Stimulated activated CD4-positive, alpha-beta T cell treated with anti-CD3 and anti-CD28 coated beads, Interleukin-4, amount 100 ng/mL, for 4 hours (primary cell): ENCODE data around the gene MYG1.
"Not testable (repeated sequence)": the region's sequence is repeated elsewhere in the genome, so short reads cannot be mapped to it uniquely, and the experiment has no call there.

ENCODE experiments used
- DNase-seq, 2 experiments: peaks; one replicate each; pipeline ENCODE4 v3.0.0-alpha.2; 2020

The MYG1 gene

DNA sequence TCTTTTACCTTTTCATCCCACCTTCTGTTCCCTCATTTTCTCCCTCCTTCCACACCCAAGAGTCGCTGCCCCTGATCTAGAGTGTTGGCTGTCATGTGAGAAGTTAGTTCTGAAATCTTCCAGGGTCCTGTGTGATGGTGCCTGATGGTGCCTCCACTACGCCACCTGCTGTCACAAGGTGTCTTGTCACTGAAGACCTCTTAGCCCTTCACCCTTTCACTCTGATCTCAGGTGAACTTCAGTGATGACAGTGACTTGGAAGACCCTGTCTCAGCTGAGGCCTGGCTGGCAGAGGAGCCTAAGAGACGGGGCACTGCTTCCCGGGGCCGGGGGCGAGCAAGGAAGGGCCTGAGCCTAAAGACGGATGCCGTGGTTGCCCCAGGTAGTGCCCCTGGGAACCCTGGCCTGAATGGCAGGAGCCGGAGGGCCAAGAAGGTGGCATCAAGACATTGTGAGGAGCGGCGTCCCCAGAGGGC, 11.7 kb upstream of the MYG1 start:
- DNase-seq = peak; percentile 68 to 71

DNA sequence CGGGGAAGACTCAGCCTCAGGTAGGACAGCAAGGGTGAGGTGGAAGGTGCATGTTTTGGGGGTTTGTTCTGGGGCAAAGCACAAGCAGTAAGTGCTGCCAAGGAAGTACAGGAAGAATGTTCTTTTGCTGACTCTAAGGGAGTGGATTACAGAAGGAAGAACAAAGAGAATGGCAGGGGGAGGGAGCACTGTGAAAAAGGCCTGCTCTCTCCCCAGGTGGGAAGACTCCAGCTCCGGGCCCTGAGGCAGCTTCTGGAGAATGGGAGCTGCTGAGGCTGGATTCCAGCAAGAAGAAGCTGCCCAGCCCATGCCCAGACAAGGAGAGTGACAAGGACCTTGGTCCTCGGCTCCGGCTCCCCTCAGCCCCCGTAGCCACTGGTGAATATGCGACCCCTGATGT, 11.2 kb upstream of the MYG1 start:
- no peak for DNase-seq

DNA sequence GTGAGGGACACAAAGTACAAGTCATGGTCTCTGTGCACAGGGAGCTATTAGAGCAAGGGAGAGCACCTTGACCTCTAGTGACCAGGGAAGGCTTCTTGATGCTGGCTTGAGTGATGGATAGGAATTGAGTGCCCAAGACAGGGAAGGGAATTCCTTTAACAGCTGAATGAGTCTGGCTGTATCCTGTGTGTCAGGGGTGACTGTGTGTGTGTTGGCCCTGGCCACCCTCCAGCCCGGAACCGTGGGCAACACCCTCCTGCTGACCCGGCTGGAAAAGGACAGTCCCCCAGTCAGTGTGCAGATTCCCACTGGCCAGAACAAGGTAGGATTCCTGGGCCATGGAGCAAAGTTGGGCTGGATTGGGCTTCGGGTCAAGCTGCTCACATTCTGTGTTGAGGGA, 9.6 kb upstream of the MYG1 start:
- no peak for DNase-seq

DNA sequence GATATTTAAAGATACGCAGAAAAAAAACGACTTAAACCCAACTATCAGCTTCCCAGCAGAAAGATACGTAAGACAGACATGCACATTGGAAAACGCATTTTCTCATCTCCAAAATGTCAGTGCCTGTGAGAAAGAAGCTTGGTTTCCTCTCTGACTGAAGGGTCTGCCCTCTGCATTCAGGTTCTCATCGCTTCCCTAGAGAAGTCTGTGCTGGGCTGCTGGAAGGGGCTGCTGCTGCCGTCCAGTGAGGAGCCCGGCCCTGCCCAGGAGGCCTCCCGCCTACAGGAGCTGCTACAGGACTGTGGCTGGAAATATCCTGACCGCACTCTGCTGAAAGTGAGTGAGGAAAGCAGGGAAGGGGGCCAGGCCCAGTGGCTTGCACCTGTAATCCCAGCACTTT, 8.8 kb upstream of the MYG1 start:
- no peak for DNase-seq

DNA sequence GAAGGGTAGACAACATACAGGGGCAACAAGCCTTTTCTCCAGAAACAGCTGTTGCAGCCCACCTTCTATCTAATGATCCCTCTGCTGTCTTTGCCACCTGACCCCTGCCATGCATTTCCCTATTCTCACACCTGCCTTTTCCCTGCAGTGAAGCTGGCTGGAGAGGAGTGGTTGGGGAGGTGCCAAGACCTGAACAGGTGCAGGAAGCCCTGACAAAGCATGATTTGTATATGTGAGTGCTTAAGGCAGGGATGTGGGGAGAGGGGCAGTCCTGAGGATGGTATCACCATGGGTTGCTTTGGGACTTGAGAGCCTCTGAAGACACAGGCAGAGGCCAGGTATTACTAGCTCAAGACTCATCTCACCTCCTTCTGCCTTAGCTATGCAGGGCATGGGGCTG, 7.1 kb upstream of the MYG1 start:
- DNase-seq = no peak

DNA sequence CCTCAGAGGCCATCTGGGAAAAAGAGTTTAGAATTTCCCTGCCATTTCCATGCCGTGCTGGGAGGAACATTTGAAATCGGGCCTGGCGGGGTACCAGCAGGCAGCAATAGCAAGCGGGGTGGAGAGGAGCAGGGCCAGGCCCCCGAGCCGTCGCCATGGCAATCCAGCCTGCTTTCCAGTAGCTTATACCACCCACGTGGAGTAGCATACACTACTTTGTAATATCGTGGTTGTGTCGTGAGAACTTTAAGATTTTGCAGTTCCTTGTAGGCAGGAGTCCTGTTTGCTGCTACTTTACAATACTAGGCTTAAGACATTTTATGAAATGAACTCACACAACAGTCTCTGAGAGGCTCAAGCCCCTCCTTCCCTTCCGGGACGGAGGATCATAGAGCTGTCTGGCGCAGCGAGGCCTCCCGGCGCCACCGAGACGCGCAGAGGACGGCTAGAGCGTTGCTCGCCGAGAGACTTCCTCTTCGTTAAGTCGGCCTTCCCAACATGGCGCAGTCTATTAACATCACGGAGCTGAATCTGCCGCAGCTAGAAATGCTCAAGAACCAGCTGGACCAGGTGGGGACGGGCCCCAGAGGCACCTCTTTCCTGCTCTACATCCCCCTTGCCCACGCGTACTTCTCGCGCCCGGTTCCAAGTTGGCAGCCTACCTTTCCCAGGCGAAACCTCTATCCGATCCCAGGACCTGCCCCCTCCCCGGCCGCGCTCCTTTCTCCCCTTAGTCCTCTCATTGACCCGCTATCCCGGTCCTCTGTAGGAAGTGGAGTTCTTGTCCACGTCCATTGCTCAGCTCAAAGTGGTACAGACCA, 4.2 kb upstream of the MYG1 start, which contains the start of gene PFDN5:
PFDN5 (plus strand) TSS at position 473 of the 821 bp plus-strand sequence; CDS start at position 499, 26 bp downstream.
- peak; percentile 78 to 87 for DNase-seq

DNA sequence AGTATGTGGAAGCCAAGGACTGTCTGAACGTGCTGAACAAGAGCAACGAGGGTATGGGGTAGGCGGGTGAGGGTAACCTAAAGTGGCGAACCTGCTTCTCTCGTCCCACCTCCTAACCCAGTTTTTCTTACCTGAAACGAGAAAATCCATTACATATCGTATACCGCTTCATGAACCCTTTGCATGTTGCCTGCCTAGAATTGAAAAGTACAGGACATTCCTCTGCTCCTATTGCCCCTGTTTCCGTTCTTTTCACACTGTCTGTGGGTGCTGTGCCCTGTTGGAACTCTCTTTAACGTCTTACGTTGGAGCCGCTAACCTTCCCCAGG, 3.6 kb upstream of the MYG1 start:
- no peak for DNase-seq

DNA sequence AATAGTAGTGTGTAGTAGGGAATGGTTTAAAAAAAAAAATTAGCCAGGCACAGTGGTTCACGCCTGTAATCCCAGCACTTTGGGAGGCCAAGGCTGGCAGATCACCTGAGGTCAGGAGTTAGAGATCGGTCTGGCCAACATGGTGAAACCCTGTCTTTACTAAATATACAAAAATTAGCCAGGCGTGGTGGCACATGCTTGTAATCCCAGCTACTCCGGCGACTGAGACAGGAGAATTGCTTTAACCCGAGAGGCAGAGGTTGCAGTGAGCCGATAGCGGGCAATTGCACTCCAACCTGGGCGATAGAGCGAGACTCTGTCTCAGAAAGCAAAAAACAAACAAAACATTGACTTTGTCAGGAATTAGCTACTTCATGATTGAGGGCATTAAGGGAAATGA, 2.4 kb upstream of the MYG1 start:
- not testable (repeated sequence) for DNase-seq

DNA sequence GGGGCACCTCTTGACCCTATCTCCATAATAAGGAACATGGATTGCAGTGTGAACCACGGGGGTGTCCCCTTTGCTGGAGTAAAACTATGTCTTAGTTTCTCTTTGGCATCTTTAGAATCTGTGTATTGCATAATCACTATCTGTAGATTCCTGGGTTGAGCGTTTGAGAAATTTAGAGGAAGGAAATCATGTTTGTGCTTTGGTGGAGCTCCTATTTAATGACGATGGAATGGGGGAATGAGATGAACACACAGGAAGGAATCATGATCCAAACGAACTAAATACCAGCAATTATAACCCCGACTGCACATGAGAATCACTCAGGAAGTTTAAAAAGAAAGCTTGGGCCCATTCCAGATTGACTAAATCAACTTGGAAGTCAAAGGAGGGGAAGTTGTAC, 1.3 kb upstream of the MYG1 start:
- no peak for DNase-seq

DNA sequence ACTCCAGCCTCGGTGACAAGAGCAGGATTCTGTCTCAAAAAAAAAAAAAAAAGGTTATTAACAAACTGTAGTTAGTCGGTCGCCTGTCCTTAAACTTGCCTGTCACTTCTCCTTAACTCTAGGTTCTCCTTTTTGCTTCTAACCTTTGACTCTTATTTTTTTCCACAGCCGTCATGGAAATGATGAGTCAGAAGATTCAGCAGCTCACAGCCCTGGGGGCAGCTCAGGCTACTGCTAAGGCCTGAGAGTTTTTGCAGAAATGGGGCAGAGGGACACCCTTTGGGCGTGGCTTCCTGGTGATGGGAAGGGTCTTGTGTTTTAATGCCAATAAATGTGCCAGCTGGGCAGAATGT, 418 bp upstream of the MYG1 start:
- DNase-seq = peak in 1 of 2 experiments; percentile 39

DNA sequence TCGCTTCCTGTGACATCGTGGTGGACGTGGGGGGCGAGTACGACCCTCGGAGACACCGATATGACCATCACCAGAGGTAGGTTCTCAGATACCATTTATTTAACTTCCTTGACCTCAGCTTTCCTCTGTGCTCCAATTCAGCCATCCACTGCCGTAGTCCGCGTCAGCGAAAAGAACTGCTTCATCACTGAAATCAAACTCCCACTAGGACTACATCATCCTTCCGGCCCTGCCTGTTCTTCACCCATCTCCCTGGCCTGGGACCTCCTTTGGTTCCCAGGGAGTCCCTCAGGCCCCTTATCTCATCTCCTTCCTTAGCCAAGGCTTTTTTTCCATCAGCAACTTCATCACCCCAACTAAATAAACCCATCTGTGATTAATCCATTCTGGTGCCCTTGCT, 692 bp downstream of the MYG1 start:
- DNase-seq = no peak

DNA sequence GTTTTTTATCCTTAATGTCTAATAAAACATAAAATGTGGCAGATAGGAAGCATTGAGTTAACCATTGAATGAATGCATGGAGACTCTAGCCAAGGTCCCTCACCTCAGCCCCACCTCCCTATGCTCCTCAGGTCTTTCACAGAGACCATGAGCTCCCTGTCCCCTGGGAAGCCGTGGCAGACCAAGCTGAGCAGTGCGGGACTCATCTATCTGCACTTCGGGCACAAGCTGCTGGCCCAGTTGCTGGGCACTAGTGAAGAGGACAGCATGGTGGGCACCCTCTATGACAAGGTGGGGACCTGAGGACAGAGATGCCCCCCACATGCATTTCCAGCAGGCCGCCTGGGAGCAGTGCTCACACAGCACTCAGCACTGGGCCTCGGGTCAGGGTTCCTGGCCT, 3.4 kb downstream of the MYG1 start:
- DNase-seq = no peak

DNA sequence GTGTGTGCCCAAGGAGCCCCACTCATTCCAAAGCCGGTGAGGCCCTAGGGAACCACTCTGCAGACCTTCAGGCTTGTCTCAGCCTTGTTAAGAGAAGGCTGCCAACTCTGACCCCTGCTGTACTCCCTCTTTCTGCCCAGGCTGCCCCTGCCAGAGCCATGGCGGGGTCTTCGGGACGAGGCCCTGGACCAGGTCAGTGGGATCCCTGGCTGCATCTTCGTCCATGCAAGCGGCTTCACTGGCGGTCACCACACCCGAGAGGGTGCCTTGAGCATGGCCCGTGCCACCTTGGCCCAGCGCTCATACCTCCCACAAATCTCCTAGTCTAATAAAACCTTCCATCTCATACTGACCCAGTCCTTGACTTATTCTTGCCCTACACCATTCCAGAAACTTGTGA, 7.3 kb downstream of the MYG1 start:
- DNase-seq = no peak

DNA sequence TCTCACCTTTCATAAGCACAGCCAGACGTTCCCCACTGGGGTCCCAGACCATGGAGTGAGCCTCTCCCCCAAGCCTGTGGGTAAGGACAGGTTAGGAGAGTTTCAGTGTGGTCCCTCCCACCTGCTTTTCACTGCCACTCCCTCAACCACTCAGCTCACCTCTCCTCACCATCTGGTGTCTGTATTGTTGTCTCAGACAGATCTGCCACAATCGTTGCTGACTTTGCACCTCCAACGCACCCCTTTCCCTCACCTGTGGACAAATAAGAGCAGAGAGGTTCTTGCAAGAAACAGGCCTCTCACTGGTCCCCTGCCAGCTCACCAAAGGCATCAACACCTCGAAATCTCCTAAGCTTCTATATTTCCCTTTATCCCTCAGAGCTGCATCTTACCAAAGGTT, 8.8 kb downstream of the MYG1 start:
- DNase-seq = no peak

DNA sequence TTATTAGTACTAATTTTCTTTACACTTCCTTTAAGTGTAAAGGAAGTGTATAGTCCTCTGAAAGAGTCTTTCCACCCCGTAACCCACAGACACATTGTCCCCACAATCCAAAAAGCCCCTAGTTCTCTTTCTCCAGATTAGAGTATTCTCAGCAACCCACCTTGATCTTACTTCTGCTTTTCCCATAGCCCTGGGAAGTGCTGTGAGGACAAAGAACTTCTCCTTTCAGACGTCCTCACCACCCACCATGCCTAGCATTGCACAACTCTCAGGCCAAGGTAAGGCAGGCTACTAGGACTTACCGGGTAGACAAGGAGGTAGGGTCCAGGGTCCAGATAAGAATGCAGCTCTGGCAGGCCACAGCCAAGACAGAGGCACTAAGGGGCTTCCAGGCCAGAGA, 14.5 kb downstream of the MYG1 start:
- no peak for DNase-seq

DNA sequence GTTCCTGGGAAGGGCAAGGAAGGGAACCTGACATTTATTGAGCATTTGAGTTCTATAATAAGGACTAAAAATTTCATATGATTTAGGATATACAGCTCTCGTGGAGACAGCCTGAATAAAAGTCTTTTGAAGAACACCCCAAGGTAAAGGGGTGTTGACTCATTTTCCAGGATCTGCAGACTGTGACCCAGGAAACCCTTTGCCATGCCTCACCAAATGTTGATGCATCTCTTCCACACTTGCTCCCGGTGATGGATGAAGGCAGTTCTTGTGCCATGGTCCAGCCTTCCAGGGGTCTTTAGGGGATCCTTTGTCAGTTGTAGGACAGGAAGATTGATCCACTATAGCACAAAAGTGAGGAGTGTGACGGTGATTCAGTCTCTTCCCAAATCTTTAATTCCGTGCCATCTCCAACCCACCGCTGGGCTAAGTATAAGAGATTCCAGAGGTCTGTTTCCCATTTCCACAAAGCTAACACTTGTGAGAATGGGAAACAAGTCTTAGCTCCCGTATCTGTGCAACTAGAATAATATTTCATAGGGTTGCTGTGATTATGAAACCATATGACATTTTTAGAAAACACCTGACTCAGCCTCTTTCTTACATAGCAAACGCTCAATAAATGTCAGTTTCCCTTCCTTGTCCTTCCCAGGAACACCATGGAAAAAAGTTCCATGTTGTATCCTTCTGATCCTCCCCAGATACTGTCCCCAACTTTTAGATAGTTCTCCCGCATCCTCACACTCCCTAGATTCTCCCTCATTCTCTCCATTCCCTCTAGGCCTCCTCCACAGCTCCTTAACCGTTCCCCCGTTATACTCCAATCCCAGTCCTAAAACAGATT, 21.1 kb downstream of the MYG1 start:
- DNase-seq = no peak

DNA sequence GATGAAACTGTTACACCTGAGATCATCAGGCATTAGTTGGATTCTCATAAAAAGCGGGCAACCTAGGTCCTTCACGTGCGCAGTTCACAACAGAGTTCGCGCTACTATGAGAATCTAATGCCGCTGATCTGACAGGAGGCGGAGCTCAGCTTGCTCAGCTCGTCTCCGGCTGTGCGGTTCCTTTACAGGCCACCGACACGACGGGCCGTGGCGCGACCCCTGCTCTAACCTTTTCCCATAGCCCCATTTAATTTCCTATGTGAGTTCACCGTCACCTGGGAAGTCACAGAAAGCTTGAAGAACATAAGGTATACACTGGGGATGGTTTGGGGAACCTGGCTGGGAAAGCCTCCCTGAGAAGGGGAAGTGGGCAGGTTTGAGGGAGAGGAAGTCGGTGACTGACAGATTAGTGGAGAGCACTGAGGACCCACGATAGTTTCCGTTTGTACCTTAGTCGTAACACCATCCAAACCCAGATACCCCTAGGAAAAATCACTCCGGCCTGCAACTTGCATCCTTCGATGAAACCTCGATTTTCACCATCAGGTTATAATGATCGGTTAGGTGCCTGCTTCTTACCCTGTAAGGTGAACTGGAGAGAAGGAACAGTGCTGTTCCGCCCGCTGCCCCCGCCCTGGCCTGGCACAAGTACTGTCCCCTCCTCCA, 24.8 kb downstream of the MYG1 start:
- DNase-seq = peak; percentile 51 to 54

DNA sequence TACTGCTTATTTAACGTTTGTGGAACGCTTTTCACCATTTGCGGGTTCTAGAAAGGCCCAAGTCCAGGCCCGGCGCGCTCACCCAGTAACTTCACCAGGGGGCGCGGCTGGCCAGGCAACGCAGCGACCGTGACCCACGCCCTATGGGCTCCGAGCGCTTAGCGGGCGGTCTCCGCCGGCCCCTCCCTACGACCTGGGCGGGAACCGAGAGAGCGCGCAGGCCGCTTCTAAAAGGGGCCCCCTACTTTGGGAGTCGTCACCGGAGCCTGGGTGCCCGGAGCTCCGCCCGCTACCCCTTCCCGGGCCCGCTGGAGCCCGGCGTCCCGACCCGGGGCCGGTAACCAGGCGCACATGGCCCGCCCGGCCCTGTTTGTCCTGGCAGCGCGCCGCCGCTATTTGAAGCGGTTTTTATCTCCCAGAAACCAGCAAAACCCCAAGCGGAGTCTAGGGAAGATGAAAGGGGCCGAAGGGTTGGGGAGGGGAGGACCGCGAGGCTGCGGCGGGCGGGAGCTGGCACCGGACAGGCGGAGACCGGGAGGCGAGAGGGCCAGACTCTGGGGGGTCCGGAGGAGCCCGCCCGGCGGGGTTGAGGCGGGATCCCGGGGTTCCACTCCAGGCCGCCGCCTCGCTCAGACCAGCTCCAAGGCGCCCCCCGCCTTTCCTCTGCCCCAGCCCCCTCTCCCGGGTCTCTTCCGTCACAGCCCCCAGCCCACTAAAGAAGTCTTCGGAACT, 25.4 kb downstream of the MYG1 start:
- peak; percentile 83 to 85 for DNase-seq

DNA sequence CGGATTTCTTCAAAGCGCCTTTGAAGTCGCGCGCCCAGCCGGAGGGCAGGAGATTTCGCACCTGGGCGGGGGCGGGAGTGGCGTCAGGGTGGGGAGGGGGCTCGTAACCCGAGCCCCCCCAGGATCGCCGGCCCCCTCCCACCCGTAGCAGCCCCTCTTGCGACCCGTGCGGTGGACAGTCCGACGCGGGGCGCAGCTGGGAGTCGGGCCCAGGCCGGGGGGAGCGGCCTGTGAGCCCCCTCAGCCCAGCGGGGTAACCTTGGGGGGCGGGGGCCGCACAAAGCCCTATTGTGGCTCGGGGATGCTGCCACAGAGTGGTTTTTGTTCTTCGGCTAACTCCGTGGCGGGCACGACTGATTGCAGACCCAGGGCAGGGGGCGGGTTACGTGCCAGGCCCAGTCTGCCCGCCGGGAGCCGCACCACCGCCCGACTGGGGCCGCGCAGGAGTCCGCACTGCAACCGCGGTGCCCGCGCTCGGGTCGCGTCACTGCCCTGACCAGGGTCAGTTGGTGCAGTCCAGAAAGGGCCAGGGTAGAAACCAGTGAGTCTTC, 26.1 kb downstream of the MYG1 start:
- peak in 1 of 2 experiments; percentile 24 for DNase-seq

DNA sequence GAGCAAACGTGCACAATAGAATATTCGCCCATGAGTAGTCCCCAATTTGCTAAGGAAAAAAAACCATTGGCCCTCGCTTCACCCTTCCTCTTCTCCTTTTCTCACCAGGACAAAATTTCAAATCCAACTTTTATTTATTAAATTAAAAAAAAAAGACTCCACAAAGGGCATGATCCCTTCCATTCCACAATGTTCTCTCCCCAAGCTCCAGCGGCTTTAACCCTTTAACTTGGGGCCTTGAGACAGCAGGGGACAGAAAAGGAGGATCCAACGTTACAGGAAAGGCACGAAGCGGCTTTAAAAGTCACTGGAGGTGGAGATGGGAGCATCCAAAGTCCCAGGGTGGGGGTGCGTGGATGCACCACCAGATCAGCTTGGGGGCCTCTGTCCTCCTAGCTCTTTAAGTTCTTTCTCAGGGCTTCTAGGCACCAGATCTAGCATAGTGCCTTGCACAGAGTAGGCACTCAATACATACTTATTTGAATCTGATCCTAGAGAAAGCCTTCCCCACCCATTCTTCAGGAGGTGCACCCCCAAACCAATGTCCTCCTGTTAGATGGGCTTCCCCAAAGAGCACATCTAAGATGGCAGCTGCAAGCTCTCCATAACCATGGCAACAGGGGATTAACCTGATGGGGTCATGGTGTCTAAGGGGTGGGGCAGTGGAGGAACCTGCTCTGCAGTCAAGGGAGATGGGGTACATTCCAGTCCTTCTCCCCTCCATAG, 27.1 kb downstream of the MYG1 start:
- no peak for DNase-seq

DNA sequence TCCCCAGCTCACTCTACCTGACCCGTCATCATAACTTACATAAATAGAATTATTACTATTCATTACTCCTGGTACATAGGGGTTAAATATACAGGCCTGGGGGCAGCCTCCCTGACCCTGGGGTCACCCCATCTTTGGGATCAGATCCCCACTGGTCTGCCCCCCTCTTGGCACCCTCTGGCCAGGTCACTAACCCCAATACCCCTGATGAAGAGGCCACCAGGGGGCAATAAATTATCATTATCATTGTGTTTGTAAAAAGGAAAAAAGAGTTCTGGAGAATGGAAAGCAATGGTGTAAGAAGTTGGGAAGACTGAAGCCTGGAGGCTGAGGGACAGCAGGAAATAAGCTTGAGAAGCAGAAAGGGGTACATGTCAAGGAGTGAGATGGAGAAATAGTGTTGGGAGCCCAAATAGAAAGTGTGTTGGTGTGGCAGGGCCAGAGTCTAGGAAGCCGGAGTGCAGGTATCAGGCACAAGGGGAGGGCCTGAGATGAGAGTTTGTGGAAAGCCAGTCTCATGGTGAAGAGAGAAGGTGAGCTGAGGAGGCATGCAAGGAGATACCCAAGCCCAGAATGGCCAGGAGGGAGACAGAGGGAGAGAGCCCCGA, 28.0 kb downstream of the MYG1 start:
- DNase-seq = no peak

DNA sequence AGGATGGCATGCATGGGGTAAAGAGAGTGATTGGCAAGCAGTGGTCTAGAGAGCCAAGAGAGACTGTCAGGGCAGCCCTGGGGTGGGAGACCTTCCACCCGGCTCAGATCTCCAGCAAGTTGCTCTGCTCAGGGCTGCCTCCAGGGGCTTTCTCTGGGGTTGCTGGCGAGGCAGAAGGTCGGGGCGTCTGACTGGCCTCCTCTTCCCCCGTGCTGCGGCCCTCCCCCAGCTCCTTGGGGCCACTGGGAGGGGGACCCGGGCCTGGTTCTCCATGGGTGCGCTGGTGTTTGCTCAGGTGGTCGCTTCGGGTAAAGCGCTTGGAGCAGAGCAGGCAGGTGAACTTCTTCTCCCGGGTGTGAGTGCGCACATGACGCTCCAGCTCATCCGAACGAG, 28.5 kb downstream of the MYG1 start:
- DNase-seq = no peak
